HG02571 (cell line): ENCODE data around the gene RPS6KC1.
"Not testable (repeated sequence)": the region's sequence is repeated elsewhere in the genome, so short reads cannot be mapped to it uniquely, and the experiment has no call there.

Experiments used
- ATAC-seq: cut with Tn5 transposase; IDR thresholded peaks from one replicate; pipeline ENCODE4 v1.9.1; 2021; ENCODE audit warnings: mild to moderate bottlenecking, moderate library complexity; ENCODE audit not compliant: unreplicated experiment

Gene RPS6KC1

GRCh38 chr1:213054733-213055591, 3.9 kb downstream of the RPS6KC1 start:
- ATAC-seq, result no peak

- ATAC-seq, result no peak
Observed at GRCh38 chr1:213055767-213056166, 4.7 kb downstream of the RPS6KC1 start.

- ATAC-seq, result no peak
Observed at GRCh38 chr1:213057264-213058059, 6.4 kb downstream of the RPS6KC1 start.

GRCh38 chr1:213060836-213061235, 9.8 kb downstream of the RPS6KC1 start:
- ATAC-seq, result no peak

GRCh38 chr1:213061263-213061662, 10.2 kb downstream of the RPS6KC1 start:
- ATAC-seq, result no peak

- ATAC-seq, result no peak
Observed at GRCh38 chr1:213065800-213066199, 14.8 kb downstream of the RPS6KC1 start.

- ATAC-seq, result no peak
Observed at GRCh38 chr1:213066363-213066762, 15.3 kb downstream of the RPS6KC1 start.

- ATAC-seq, result no peak
Observed at GRCh38 chr1:213067352-213067751, 16.3 kb downstream of the RPS6KC1 start.

GRCh38 chr1:213070406-213070805, 19.4 kb downstream of the RPS6KC1 start:
- ATAC-seq, result peak; percentile 93

GRCh38 chr1:213075725-213076124, 24.7 kb downstream of the RPS6KC1 start:
- no peak for ATAC-seq

GRCh38 chr1:213082420-213083111, 31.5 kb downstream of the RPS6KC1 start:
- ATAC-seq, result no peak

- ATAC-seq, result no peak
Observed at GRCh38 chr1:213083112-213083445, 32.0 kb downstream of the RPS6KC1 start.

- ATAC-seq, result no peak
Observed at GRCh38 chr1:213087911-213088310, 36.9 kb downstream of the RPS6KC1 start.

- no peak for ATAC-seq
Observed at GRCh38 chr1:213089924-213090677, 39.1 kb downstream of the RPS6KC1 start.

- no peak for ATAC-seq
Observed at GRCh38 chr1:213094446-213094845, 43.4 kb downstream of the RPS6KC1 start.

- no peak for ATAC-seq
Observed at GRCh38 chr1:213095467-213095866, 44.4 kb downstream of the RPS6KC1 start.

GRCh38 chr1:213099682-213100399, 48.8 kb downstream of the RPS6KC1 start:
- ATAC-seq, result no peak

GRCh38 chr1:213100565-213100964, 49.5 kb downstream of the RPS6KC1 start:
- ATAC-seq, result not testable (repeated sequence)

- ATAC-seq, result no peak
Observed at GRCh38 chr1:213103377-213104306, 52.6 kb downstream of the RPS6KC1 start.
